GM19452 (cell line): ENCODE results near the gene ADRA2A.

Experiments
- ATAC-seq: cut with Tn5 transposase; IDR thresholded peaks from one replicate; pipeline ENCODE4 v1.9.1; 2021; ENCODE audit not compliant: unreplicated experiment

ADRA2A gene

GRCh38 chr10:111076682-111077478, at the start of gene ADRA2A:
Gene ADRA2A (plus strand): TSS chr10:111077029. CDS start chr10:111077997, 968 bp downstream.
- no peak for ATAC-seq

GRCh38 chr10:111030042-111030750, 46.6 kb upstream of the ADRA2A start:
- ATAC-seq, result no peak

GRCh38 chr10:111034598-111035310, 42.1 kb upstream of the ADRA2A start:
- ATAC-seq, result no peak

- ATAC-seq, result no peak
Measured at GRCh38 chr10:111035542-111035941, 41.3 kb upstream of the ADRA2A start.

- no peak for ATAC-seq
Measured at GRCh38 chr10:111037858-111038257, 39.0 kb upstream of the ADRA2A start.

GRCh38 chr10:111039522-111039921, 37.3 kb upstream of the ADRA2A start:
- ATAC-seq, result no peak

- ATAC-seq, result no peak
Measured at GRCh38 chr10:111057006-111057405, 19.8 kb upstream of the ADRA2A start.

- no peak for ATAC-seq
Measured at GRCh38 chr10:111063471-111063870, 13.4 kb upstream of the ADRA2A start.

- ATAC-seq, result no peak
Measured at GRCh38 chr10:111072232-111072631, 4.6 kb upstream of the ADRA2A start.

- no peak for ATAC-seq
Measured at GRCh38 chr10:111075577-111076185, 1.1 kb upstream of the ADRA2A start.

GRCh38 chr10:111076191-111076681, 593 bp upstream of the ADRA2A start:
- ATAC-seq, result peak; percentile 78

- ATAC-seq, result no peak
Measured at GRCh38 chr10:111077479-111077784, 603 bp downstream of the ADRA2A start.

- no peak for ATAC-seq
Measured at GRCh38 chr10:111077785-111078504, 1.1 kb downstream of the ADRA2A start.

GRCh38 chr10:111078505-111079185, 1.8 kb downstream of the ADRA2A start:
- no peak for ATAC-seq

- ATAC-seq, result no peak
Measured at GRCh38 chr10:111079241-111079760, 2.5 kb downstream of the ADRA2A start.

GRCh38 chr10:111079781-111080180, 3.0 kb downstream of the ADRA2A start:
- no peak for ATAC-seq

GRCh38 chr10:111080224-111080623, 3.4 kb downstream of the ADRA2A start:
- no peak for ATAC-seq

GRCh38 chr10:111081595-111081994, 4.8 kb downstream of the ADRA2A start:
- ATAC-seq, result no peak

GRCh38 chr10:111082102-111082975, 5.5 kb downstream of the ADRA2A start:
- ATAC-seq, result no peak
